Loucy (cell line): Measurements from ENCODE around the gene NDUFS7.

Experiments used
- H2AFZ ChIP-seq: fragments of 200-600 bp; sonication (generic); 2 replicates; pipeline ENCODE4 v1.6.0; 2016; ENCODE audit warnings: antibody characterized with exemption, mild to moderate bottlenecking, low read length, moderate library complexity
- H3F3A ChIP-seq: fragments of 200-600 bp; 2 replicates; pipeline ENCODE4 v1.6.0; 2016; ENCODE audit warnings: antibody characterized with exemption, low read depth, mild to moderate bottlenecking
- H3K27me3 ChIP-seq: fragments of 200-600 bp; sonication (generic); 2 replicates; pipeline ENCODE4 v1.6.1; 2014; ENCODE audit warnings: low read length, mild to moderate bottlenecking; ENCODE audit not compliant: insufficient read depth, poor library complexity, severe bottlenecking
- H3K36me3 ChIP-seq: fragments of 200-600 bp; sonication (generic); 2 replicates; pipeline ENCODE4 v1.6.1; 2016; ENCODE audit warnings: low read length; ENCODE audit not compliant: insufficient read depth
- H3K4me1 ChIP-seq: fragments of 200-600 bp; sonication (generic); 2 replicates; pipeline ENCODE4 v1.5.1; 2014; ENCODE audit warnings: low read length, mild to moderate bottlenecking; ENCODE audit not compliant: insufficient read depth, poor library complexity, severe bottlenecking
- H3K4me2 ChIP-seq: fragments of 200-600 bp; sonication (generic); 2 replicates; pipeline ENCODE4 v1.6.0; 2014; ENCODE audit warnings: antibody characterized with exemption, low read length, low read depth, mild to moderate bottlenecking; ENCODE audit not compliant: poor library complexity, severe bottlenecking
- H3K4me3 ChIP-seq: fragments of 200-600 bp; sonication (generic); 2 replicates; pipeline ENCODE4 v1.5.1; 2014; ENCODE audit warnings: low read length, mild to moderate bottlenecking, mixed read lengths; ENCODE audit not compliant: poor library complexity, severe bottlenecking
- H3K79me2 ChIP-seq: fragments of 200-600 bp; sonication (generic); 2 replicates; pipeline ENCODE4 v1.6.1; 2014; ENCODE audit warnings: low read length; ENCODE audit not compliant: insufficient read depth
- H3K9ac ChIP-seq: fragments of 200-600 bp; sonication (generic); 2 replicates; pipeline ENCODE4 v1.6.0; 2014; ENCODE audit warnings: mild to moderate bottlenecking, low read depth, low read length, moderate library complexity; ENCODE audit not compliant: poor library complexity, severe bottlenecking
- H3K9me2 ChIP-seq: fragments of 200-600 bp; sonication (generic); replicated peaks from 2 replicates; pipeline ENCODE4 v1.6.1; 2016; ENCODE audit warnings: low read depth, low read length, mixed read lengths
- H3K9me3 ChIP-seq: fragments of 200-600 bp; sonication (generic); 2 replicates; pipeline ENCODE4 v1.6.1; 2014; ENCODE audit warnings: mild to moderate bottlenecking, antibody characterized with exemption, low read length, low read depth; ENCODE audit not compliant: insufficient read depth
- H4K20me1 ChIP-seq: fragments of 200-600 bp; sonication (generic); 2 replicates; pipeline ENCODE4 v1.6.0; 2014; ENCODE audit warnings: antibody characterized with exemption, low read length, mild to moderate bottlenecking; ENCODE audit not compliant: insufficient read depth, poor library complexity, severe bottlenecking
- CTCF ChIP-seq: fragments of 200-600 bp; sonication (generic); conservative IDR thresholded peaks from 2 replicates; pipeline ENCODE4 v1.5.1; 2014; ENCODE audit warnings: mild to moderate bottlenecking, antibody characterized with exemption, low read length
- EZH2phosphoT487 ChIP-seq: fragments of 200-600 bp; IDR thresholded peaks from 2 replicates; pipeline ENCODE4 v1.6.1; 2018; ENCODE audit warnings: antibody characterized with exemption, mild to moderate bottlenecking, moderate library complexity, borderline replicate concordance

NDUFS7 gene

GRCh38 chr19:1379961-1380489 lies 3.7 kb upstream of the NDUFS7 start:
- H3K9me3 ChIP-seq, result no peaks in the 10 kb centered on the region
- H3K79me2 ChIP-seq, result peaks cover 11% of the 10 kb centered on the region
- H3F3A ChIP-seq, result no peaks in the 10 kb centered on the region
- H3K4me2 ChIP-seq, result no peak overlapping the region
- H2AFZ ChIP-seq, result no peak overlapping the region
- no peaks in the 10 kb centered on the region for H3K36me3 ChIP-seq
- H4K20me1 ChIP-seq, result peaks cover 4% of the 10 kb centered on the region
- H3K9ac ChIP-seq, result no peak overlapping the region
- no peak overlapping the region for H3K4me3 ChIP-seq
- TF ChIP-seq EZH2phosphoT487, result no peak
- no peaks in the 10 kb centered on the region for H3K27me3 ChIP-seq
- H3K9me2 ChIP-seq, result no peaks in the 10 kb centered on the region
- H3K4me1 ChIP-seq, result peaks cover 5% of the 10 kb centered on the region

GRCh38 chr19:1382250-1382649 lies 1.5 kb upstream of the NDUFS7 start:
- H3K9me3 ChIP-seq, result no peaks in the 10 kb centered on the region
- H3K4me1 ChIP-seq, result peaks cover 5% of the 10 kb centered on the region
- no peak overlapping the region for H3K4me2 ChIP-seq
- no peak overlapping the region for H3K4me3 ChIP-seq
- H3K36me3 ChIP-seq, result no peaks in the 10 kb centered on the region
- no peaks in the 10 kb centered on the region for H3K27me3 ChIP-seq
- H3F3A ChIP-seq, result no peaks in the 10 kb centered on the region
- H3K9me2 ChIP-seq, result no peaks in the 10 kb centered on the region
- TF ChIP-seq CTCF, result no peak
- no peak for TF ChIP-seq EZH2phosphoT487
- H3K79me2 ChIP-seq, result peaks cover 24% of the 10 kb centered on the region
- no peak overlapping the region for H2AFZ ChIP-seq
- H4K20me1 ChIP-seq, result peaks cover 4% of the 10 kb centered on the region
- H3K9ac ChIP-seq, result no peak overlapping the region

- Histone ChIP-seq H3K4me1 (peaks cover 5% of the 10 kb centered on the region), H3K9me2 (no peaks in the 10 kb centered on the region), H3K4me2 (peak overlapping the region; percentile 56), H2AFZ (no peak overlapping the region), H3K27me3 (no peaks in the 10 kb centered on the region), H3K9me3 (no peaks in the 10 kb centered on the region), H3K36me3 (no peaks in the 10 kb centered on the region), H3F3A (no peaks in the 10 kb centered on the region), H4K20me1 (peaks cover 4% of the 10 kb centered on the region), H3K9ac (no peak overlapping the region), H3K79me2 (peaks cover 24% of the 10 kb centered on the region), H3K4me3 (peak overlapping the region; percentile 54)
- peak; percentile 48; the same call in 1 of the 2 replicates for TF ChIP-seq CTCF
- no peak for TF ChIP-seq EZH2phosphoT487
Observed at GRCh38 chr19:1383017-1383311, 743 bp upstream of the NDUFS7 start.

GRCh38 chr19:1384085-1384462 lies 367 bp downstream of the NDUFS7 start:
- Histone ChIP-seq H2AFZ (peak overlapping the region; percentile 87; the same call in 1 of the 2 replicates), H3K4me1 (peaks cover 5% of the 10 kb centered on the region), H4K20me1 (peaks cover 4% of the 10 kb centered on the region), H3K4me3 (peak overlapping the region; percentile 96), H3K9ac (peak overlapping the region; percentile 83), H3K27me3 (no peaks in the 10 kb centered on the region), H3K4me2 (peak overlapping the region; percentile 96), H3K9me3 (no peaks in the 10 kb centered on the region), H3K9me2 (no peaks in the 10 kb centered on the region), H3F3A (no peaks in the 10 kb centered on the region), H3K79me2 (peaks cover 24% of the 10 kb centered on the region), H3K36me3 (peaks cover 1% of the 10 kb centered on the region; the same call in 1 of the 2 replicates)
- TF ChIP-seq EZH2phosphoT487, result no peak
- no peak for TF ChIP-seq CTCF
